ENCODE results near the gene FGF19.

The FGF19 gene

DNA sequence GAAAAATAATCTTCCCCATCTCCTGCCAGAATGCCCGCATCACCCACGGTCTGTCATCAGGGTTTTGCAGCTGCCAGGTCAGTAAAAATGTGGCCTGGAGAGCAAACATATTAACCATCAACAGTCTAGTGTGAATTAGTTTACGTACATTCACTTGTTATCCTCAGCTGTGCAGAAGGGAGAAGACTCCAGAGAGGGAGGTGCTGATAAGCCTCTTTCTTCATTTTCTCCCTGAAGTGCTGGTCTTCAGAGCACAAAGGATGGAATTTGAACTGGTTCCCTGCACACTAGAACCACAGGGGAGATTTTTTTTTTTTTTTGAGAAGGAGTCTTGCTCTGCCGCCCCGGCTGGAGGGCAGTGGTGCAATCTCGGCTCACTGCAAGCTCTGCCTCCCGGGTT, 8.2 kb downstream of the FGF19 start:
- peak; percentile 30 to 33 for DNase-seq

DNA sequence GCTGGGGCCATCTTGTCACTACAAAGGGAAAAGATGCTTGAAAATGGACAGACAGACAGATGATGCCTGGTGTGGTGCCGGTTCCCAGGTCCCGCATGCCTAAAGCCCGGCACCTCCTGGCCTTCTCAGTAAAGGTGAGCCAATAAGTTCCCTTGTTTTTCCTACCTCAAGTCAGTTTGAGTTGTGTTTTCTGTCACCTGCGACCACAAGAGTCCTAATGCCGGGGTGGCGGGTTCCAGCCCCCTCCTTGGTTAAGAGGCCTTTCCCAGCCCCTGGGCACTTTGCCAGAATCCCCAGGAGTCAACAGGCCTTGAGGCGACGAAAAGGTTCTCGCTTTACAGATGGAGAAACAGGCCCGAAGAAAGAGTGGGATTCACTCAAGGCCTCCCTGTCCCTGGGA, 9.0 kb downstream of the FGF19 start:
- DNase-seq = peak; percentile 73 to 83

GRCh38 chr11:69692422-69692821, 11.4 kb downstream of the FGF19 start:
- DNase-seq = no peak

- no peak for DNase-seq
Observed at GRCh38 chr11:69691463-69691862, 12.4 kb downstream of the FGF19 start.

DNA sequence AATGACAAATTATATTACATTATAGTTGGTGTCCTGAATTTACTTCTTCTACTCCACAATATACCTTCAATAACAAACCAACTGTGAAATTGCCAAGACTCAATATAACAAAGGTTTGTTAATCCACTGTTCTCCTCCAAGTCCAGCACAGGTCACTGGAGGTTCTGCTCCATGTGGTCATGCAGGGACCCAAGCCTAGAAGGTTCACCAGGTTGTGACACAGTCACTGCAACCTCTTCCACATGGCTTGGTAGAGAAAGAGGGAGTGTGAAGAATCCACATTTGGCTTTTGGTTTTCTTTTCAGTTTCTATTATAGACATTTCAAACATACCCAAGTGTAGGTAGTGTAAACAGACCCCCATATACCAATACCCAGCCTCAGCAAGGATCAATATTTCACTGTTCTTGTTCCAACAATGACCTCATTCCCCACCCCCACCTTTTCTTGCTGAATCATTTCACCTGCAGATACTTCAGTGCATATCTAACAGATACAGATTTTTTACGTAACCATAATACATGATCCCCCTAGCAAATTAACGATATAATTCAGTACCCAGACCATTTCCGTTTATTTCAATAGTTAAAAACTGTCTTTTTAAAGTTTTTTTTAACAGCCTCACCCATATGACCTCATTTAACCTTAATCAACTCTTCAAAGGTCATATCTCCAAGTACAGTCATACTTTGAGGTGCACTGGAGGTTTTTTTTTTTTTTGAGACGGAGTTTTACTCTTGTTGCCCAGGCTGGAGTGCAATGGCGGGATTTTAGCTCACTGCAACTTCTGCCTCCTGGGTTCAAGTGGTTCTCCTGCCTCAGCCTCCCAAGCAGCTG, 14.1 kb downstream of the FGF19 start:
- DNase-seq = peak; percentile 51 to 62

DNA sequence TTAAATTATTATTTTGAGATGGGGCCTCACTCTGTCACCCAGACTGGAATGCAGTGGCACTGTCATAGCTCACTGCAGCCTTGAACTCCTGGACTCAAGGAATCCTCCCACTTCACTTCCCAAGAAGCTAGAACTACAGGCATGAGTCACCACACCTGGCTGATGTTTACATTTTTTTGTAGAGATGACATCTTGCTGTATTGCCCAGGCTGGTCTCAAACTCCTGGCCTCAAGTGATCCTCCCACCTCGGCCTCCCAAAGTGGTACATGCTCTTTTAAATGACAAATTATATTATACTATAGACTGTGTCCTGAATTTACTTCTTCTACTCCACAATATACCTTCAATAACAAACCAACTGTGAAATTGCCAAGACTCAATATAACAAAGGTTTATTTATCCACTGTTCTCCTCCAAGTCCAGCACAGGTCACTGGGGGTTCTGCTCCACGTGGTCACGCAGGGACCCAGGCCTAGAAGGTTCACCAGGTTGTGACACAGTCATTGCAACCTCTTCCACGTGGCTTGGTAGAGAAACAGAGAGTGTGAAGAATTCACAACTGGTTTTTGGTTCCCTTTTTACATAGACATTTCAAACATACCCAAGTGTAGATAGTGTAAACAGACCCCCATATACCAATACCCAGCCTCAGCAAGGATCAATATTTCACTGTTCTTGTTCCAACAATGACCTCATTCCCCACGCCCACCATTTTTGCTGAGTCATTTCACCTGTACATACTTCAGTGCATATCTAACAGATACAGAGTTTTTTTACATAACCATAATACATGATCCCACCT, 15.7 kb downstream of the FGF19 start:
- peak; percentile 33 to 76 for DNase-seq

DNA sequence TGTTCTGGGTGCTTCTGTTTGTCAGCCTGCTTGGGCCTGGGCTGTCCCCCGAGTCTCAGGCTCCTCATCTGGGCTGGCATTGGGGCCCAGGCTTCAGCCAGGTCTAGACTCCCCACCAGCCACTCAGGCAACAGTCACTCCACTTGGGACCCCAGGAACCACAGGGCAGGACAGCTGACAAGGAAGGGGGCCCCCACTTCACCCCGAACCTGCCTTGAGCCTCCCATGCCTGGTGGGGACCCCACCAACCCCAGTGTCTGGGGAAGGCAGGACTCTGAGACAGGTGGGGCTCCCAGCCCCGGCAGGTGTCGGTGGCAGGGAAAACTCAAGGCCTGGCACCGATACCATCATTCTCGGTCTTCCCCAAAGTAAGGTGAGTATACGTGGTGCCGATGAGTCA, 17.0 kb downstream of the FGF19 start:
- DNase-seq = no peak

DNA sequence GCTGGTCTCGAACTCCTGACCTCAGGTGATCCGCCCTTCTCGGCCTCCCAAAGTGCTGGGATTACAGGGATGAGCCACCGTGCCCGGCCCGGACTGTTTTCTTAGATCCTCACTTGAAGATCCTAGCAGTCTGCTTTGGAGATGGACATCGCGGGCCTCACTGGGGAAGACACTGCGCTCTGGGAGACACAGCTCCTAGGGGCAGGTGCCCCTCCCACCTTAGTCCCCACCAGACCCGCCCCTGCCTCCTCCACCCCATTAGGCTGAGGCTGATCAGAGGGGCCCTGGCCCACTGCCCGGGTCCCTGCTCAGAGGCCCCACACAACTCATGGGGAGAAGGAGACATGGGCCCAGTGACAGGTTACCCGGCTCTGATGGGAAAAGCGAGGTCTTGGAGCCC, 17.4 kb downstream of the FGF19 start:
- no peak for DNase-seq

GRCh38 chr11:69685348-69685747, 18.5 kb downstream of the FGF19 start:
- DNase-seq = no peak

DNA sequence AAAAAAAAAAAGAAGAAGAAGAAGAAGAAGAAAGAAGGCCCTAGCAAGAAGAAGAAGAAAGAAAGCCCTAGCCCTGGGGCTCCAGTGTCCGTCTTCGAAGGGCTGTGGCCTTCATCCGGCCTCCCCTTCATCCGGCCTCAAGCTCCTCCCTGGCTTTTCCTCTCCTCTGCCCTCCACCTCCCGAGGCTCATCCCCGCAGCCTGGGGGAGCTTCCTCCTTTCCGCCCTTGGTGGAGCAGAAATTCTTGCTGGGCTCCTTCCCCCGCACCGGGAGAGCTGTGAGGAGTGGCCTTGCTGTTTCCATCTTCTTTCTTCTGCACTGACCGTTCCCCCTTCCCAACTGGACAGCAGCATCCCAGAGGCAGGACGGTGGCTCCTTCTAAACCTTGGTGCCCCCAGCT, 19.2 kb downstream of the FGF19 start:
- no peak for DNase-seq

- peak; percentile 44 to 61 for DNase-seq
Observed at GRCh38 chr11:69683764-69684333, 20.0 kb downstream of the FGF19 start.

DNA sequence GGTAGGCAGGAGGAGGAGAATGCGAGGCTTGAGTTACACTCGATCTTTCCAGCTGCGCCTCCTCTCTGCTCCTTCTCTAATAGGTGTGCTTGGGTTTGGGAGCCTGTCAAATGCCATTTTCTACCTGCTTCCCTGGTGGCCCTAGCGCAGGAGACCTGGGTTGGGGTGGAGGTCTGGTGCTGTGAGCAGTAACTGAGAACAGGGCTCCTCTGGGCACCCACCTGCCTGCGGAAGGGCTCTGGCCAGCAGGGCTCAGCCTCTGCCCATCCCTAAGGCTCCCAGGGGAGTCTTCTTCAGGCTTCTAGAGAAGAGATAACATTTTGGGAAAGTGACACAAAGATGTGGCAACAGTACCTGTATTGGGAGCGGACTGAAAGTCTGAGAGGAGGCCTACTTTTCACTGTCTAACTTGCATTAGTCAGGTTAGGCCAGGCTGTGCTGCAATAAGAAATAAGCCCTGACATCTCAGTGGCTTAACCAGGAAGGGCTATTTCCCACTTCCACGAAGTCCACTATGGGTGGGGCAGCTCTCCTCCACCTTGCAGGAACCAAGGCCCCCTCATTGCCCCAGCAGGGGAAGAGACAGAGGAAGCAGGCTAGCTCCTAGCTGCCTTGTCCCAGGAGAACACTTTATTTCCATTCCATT, 21.0 kb downstream of the FGF19 start:
- no peak for DNase-seq

DNA sequence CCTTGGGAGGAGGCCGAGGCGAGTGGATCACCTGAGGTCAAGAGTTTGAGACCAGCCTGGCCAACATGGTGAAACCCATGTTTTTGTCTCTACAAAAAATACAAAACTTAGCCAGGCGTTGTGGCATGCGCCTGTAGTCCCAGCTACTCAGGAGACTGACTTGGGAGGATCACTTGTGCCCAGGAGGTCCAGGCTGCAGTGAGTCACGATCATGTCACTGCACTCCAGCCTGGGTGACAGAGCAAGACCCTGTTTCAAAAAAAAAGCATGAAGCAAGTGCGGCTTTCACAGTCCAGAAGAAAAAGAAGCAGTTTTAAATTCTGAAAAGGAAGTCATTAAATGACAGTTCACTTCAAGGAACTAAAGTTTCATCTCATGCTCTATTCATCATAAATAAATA, 21.6 kb downstream of the FGF19 start:
- no peak for DNase-seq

GRCh38 chr11:69680688-69681087, 23.1 kb downstream of the FGF19 start:
- DNase-seq = no peak

DNA sequence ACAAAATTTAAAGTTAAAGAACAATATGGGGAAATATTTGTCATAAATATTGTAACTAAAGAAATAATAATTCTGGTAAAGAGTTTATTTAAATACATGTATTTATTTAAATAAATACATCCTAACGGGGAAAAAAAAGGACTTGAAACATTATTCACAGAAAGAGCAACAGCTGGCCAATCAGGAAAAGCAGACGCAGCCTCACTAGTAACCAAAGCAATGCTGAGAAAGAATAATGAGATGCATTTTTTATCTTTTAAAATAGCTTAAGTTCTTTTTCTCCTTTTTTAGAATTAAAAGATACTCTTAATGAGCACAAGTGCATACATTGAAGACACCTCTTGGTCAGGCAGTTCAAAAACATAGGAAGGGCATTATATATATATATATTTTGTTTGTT, 26.1 kb downstream of the FGF19 start:
- no peak for DNase-seq

- peak; percentile 91 to 93 for DNase-seq
Observed at GRCh38 chr11:69674886-69675714, 28.7 kb downstream of the FGF19 start, which contains the start of gene LTO1. Gene LTO1, minus strand, starts transcription at chr11:69675353. Its CDS starts 114 bp downstream, at chr11:69675239.

DNA sequence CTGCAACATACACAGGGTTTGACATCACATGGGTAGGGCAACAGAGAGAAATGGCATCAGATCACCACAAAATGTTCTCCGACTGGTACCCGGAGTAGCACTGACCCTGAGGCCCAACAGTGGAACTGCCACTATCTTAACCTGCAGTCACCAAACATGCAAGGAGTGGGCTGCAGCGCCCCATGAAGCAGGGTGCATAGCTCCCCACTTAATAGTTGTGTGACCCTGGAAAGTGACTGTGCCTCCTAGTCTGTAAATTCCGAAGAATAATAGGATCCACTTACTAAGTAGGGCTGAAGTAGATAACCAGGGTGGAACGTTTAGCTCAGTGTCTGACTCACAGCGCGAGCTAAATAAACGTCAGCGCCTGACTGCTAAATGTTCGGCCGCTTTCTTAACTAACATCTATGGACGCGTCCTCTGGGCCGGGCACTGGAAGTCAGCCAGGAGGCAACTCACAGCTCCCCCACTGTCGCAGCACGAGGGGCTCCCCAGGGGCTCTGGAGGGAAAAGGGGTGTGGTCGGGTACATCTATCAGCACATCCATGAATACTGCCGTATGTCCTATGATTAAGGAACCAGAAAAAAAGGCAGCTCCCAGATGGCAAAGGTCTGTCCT, 29.4 kb downstream of the FGF19 start:
- no peak for DNase-seq

GRCh38 chr11:69671734-69672465, 31.9 kb downstream of the FGF19 start:
- DNase-seq = no peak

GRCh38 chr11:69670158-69670845, 33.5 kb downstream of the FGF19 start:
- peak; percentile 85 to 89 for DNase-seq

- DNase-seq = no peak
Observed at GRCh38 chr11:69669486-69669885, 34.3 kb downstream of the FGF19 start.
